Measurements from ENCODE around the gene FOXRED1.

DNA sequence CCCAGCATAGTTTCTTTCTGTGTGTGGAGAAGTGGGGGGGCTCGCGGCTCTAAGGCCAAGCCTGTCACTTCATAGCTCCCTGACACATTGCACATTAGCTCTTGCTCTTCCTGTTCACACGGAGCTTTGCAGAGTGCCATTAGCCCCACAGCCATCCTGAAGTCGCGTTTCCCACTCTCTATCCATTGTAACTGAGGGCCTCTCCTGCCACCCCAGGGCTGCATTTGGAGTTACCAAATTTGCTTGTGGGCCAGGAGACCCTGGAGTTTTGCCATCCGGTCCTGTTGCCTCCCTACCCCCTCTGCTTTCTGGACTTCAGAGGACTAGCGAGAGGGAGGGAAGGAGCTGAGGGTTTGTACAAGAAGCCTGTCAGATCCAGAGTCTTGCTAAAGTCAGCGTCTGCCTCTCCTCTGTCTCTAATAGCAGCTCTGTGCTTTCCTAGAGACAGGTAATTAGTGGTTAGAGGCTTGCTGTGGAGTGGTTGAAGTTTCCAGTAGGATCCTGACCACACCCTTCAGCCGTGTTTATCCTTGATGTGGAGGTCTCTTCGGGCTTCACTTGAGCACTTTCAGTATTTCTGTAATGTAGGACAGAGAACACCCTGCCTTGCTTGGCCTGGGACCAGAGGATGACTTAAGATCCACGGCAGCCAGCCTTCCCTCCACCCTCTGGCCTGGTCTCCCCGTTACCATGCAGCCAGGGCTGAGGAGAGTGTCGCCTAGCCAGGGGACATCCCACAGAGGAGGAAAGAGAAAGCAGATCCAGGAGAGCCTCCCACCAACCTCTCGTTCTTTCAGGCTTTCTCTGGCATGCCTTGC lies 49.0 kb downstream of the FOXRED1 start:
- TF ChIP-seq, protein P1, sequence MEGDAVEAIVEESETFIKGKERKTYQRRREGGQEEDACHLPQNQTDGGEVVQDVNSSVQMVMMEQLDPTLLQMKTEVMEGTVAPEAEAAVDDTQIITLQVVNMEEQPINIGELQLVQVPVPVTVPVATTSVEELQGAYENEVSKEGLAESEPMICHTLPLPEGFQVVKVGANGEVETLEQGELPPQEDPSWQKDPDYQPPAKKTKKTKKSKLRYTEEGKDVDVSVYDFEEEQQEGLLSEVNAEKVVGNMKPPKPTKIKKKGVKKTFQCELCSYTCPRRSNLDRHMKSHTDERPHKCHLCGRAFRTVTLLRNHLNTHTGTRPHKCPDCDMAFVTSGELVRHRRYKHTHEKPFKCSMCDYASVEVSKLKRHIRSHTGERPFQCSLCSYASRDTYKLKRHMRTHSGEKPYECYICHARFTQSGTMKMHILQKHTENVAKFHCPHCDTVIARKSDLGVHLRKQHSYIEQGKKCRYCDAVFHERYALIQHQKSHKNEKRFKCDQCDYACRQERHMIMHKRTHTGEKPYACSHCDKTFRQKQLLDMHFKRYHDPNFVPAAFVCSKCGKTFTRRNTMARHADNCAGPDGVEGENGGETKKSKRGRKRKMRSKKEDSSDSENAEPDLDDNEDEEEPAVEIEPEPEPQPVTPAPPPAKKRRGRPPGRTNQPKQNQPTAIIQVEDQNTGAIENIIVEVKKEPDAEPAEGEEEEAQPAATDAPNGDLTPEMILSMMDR (conservative IDR thresholded peaks at IDR 0.05), result no peak
- no peak for TF ChIP-seq ZFX (IDR thresholded peaks at IDR 0.05)
